Suprapubic skin (tissue), 4 donors: ENCODE results near the gene CLIC3. TPM values are rescaled to one million over a fixed set of nuclear protein-coding genes. Genes with fewer than 3 reads are reported as not detected.

Experiments
- DNase-seq, 2 donors: peaks; one replicate each; pipeline ENCODE4 v3.0.0-alpha.2; 2019; ENCODE audit warnings: low spot score in 2 of 2
- H3K27ac ChIP-seq: fragments of 200-600 bp; sonication (generic); one replicate; pipeline ENCODE4 v1.5.1; 2019
- H3K27me3 ChIP-seq: fragments of 200-600 bp; sonication (generic); one replicate; pipeline ENCODE4 v1.5.1; 2019
- H3K36me3 ChIP-seq: fragments of 200-600 bp; sonication (generic); one replicate; pipeline ENCODE4 v1.5.1; 2019
- H3K4me1 ChIP-seq: fragments of 200-600 bp; sonication (generic); one replicate; pipeline ENCODE4 v1.5.1; 2019
- H3K4me3 ChIP-seq: fragments of 200-600 bp; sonication (generic); one replicate; pipeline ENCODE4 v1.5.1; 2019; ENCODE audit warnings: mild to moderate bottlenecking
- H3K9me3 ChIP-seq: fragments of 200-600 bp; sonication (generic); one replicate; pipeline ENCODE4 v1.5.1; 2019
- CTCF ChIP-seq, 2 donors: fragments of 200-600 bp in 1 of 2; fragments of 450-650 bp in 1 of 2; sonication (generic) in 1 of 2; IDR thresholded peaks; one replicate each; pipeline ENCODE4 v1.5.1; 2016 to 2019; ENCODE audit warnings: antibody characterized with exemption in 2 of 2, mild to moderate bottlenecking in 1 of 2, moderate library complexity in 1 of 2
- EP300 ChIP-seq: sonication (generic); formaldehyde crosslinking; IDR thresholded peaks from one replicate; pipeline ENCODE4 v1.6.1; 2017; ENCODE audit warnings: antibody characterized with exemption
- POLR2A ChIP-seq, 2 donors: fragments of 450-650 bp; IDR thresholded peaks; one replicate each; pipeline ENCODE4 v1.6.1; 2017; ENCODE audit warnings: antibody characterized with exemption in 2 of 2, mild to moderate bottlenecking in 2 of 2, moderate library complexity in 2 of 2
- POLR2AphosphoS5 ChIP-seq, 3 donors: sonication (generic); formaldehyde crosslinking; IDR thresholded peaks; one replicate each; pipeline ENCODE4 v1.6.1; 2017; ENCODE audit warnings: antibody characterized with exemption in 3 of 3
- WGBS: methylation state at CpG from one replicate; pipeline ENCODE4 v1.1.5; 2018; 5-methylcytosine and 5-hydroxymethylcytosine counted together
- total RNA-seq, 4 donors: library from RNA; depleted of rRNA; stranded (reverse); fragments of >200 nt; gene quantifications; one replicate each; pipeline ENCODE4 v1.1.0, GENCODE V29; 2016

CLIC3 gene
- total RNA-seq, 4 donors from 2014 or later = 20.6 to 159 (median 130) TPM

DNA sequence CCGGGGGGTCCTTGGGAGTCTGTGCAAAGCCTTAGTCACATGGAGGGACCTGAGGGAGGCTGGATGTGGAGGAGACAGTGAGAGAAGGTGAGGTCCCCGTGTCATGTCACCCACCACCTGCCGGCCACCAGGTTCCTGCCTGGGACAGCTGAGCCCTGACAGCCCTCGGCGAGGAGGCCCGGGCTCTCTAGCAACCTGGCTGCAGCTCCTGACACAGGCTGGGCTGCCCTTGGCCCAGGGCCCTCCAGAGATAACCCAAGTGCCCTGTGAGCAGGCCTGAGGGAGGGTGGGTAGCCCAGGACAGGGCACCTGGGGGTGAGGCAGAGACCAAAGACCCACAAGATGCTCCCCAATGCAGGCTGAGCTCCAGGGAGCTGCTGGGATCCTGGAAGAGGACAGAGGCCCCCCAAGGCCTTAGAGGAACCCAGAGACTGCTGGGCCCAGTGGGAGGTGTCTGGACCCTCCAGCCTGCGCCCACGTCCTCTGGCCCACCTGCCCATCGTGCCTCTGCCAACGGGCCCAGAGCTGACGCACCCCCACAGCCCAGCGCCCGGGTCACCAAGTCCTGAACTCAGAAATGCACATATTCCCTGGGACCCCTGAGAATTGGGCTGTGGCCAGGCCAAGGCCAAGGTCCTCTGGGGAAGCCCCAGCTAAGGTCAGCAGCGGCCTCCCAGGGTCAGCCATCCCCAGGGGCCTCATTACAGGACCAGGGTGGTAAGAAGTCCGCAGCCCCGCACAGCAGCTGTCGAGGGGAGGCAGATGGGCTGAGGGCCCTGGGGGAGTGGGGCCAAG, 27.8 kb downstream of the CLIC3 start:
- no peaks in the 10 kb centered on the region for H3K27me3 ChIP-seq
- no peaks in the 10 kb centered on the region for H3K36me3 ChIP-seq
- no peak overlapping the region for H3K4me3 ChIP-seq
- TF ChIP-seq EP300 = no peak
- no peak for TF ChIP-seq CTCF (IDR thresholded peaks at IDR 0.05)
- TF ChIP-seq POLR2A (IDR thresholded peaks at IDR 0.05) = no peak
- TF ChIP-seq POLR2AphosphoS5 (IDR thresholded peaks at IDR 0.05) = no peak
- DNase-seq = no peak
- H3K27ac ChIP-seq = no peak overlapping the region
- 86% methylated on average over 6 of the region's 17 CpGs for WGBS
- peaks cover 21% of the 10 kb centered on the region for H3K4me1 ChIP-seq
- H3K9me3 ChIP-seq = no peaks in the 10 kb centered on the region

GRCh38 chr9:136965771-136966484, 30.4 kb downstream of the CLIC3 start:
- H3K36me3 ChIP-seq = no peaks in the 10 kb centered on the region

DNA sequence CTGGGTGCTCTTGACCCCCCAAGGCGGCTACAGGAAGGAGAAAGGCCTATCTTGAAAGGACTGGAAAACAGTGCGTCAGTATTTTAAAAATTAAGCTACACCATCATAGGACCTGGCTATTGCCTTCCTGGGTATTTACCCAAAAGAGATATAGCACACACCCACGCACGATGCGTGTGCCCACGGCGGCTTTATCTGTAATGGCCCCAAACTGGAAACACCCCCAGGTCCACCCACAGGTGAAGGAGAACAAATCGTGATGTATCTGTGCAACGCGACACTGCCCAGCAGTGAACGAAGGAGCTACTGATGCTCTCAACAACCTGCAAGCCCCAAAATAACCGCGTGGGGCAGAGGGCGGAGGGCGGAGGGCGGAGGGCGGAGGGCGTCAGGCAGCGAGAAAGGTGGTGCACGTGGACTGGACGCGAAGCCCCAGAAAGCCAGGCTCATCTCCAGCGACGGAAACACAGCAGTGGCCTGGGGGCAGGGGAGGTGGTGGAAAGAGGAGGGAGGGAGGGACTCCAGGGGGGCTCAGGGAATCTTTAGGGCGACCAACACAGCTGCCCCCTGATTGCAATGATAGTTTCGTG, 31.4 kb downstream of the CLIC3 start:
- H3K9me3 ChIP-seq = no peaks in the 10 kb centered on the region
- H3K4me1 ChIP-seq = peaks cover 36% of the 10 kb centered on the region
- no peaks in the 10 kb centered on the region for H3K27me3 ChIP-seq
- no peaks in the 10 kb centered on the region for H3K36me3 ChIP-seq
- no peak for TF ChIP-seq CTCF (IDR thresholded peaks at IDR 0.05)
- no peak for TF ChIP-seq EP300
- no peak for TF ChIP-seq POLR2A (IDR thresholded peaks at IDR 0.05)
- TF ChIP-seq POLR2AphosphoS5 (IDR thresholded peaks at IDR 0.05) = no peak
- no peak for DNase-seq
- no peak overlapping the region for H3K27ac ChIP-seq
- WGBS = 86% methylated on average over 26 of the region's 26 CpGs
- no peak overlapping the region for H3K4me3 ChIP-seq

More at GRCh38 chr9:136965771-136966484, 30.4 kb downstream of the CLIC3 start:
- 31% methylated on average over 23 of the region's 23 CpGs for WGBS
- Histone ChIP-seq H3K27ac (no peak overlapping the region), H3K9me3 (no peaks in the 10 kb centered on the region), H3K4me3 (no peak overlapping the region), H3K27me3 (no peaks in the 10 kb centered on the region), H3K4me1 (peaks cover 32% of the 10 kb centered on the region)
- DNase-seq = no peak
- TF ChIP-seq POLR2AphosphoS5 (IDR thresholded peaks at IDR 0.05) (no peak), CTCF (IDR thresholded peaks at IDR 0.05) (no peak), POLR2A (IDR thresholded peaks at IDR 0.05) (no peak), EP300 (no peak)

GRCh38 chr9:136964171-136964689, 32.1 kb downstream of the CLIC3 start:
- DNase-seq = no peak
- TF ChIP-seq POLR2A (IDR thresholded peaks at IDR 0.05) (no peak), EP300 (no peak), CTCF (IDR thresholded peaks at IDR 0.05) (no peak), POLR2AphosphoS5 (IDR thresholded peaks at IDR 0.05) (no peak)
- Histone ChIP-seq H3K36me3 (no peaks in the 10 kb centered on the region), H3K27ac (no peak overlapping the region), H3K27me3 (no peaks in the 10 kb centered on the region), H3K4me1 (peaks cover 41% of the 10 kb centered on the region), H3K9me3 (no peaks in the 10 kb centered on the region), H3K4me3 (no peak overlapping the region)
- WGBS = 57% methylated on average over 15 of the region's 22 CpGs

DNA sequence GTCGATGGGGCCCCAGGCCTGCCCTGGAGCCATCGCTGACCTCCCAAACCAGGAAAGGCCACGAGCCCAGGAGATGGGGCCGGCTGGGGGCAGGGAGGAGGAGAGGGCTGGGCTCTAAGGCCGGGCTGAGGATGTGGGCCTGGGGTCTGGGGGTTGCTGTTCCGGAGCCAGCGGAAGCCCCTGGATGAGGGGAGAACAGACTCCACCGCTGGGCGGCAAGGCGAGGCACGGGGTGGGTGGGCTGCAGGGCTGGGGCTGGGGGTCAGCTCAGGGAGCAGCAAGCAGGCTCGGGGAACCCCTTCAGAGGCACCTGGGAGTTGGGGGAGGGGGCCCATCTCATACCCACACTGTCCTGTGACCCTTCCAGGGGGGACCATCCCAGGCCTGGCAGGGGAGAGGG, 32.6 kb downstream of the CLIC3 start:
- DNase-seq = no peak
- TF ChIP-seq POLR2A (IDR thresholded peaks at IDR 0.05) (no peak), POLR2AphosphoS5 (IDR thresholded peaks at IDR 0.05) (no peak), CTCF (IDR thresholded peaks at IDR 0.05) (no peak), EP300 (no peak)
- H3K27me3 ChIP-seq = no peaks in the 10 kb centered on the region
- WGBS = 84% methylated on average over 8 of the region's 12 CpGs
- no peaks in the 10 kb centered on the region for H3K9me3 ChIP-seq
- no peak overlapping the region for H3K4me3 ChIP-seq
- peaks cover 41% of the 10 kb centered on the region for H3K4me1 ChIP-seq
- no peak overlapping the region for H3K27ac ChIP-seq
- no peaks in the 10 kb centered on the region for H3K36me3 ChIP-seq
